ENCODE measurements around the gene RNF222.

DNA sequence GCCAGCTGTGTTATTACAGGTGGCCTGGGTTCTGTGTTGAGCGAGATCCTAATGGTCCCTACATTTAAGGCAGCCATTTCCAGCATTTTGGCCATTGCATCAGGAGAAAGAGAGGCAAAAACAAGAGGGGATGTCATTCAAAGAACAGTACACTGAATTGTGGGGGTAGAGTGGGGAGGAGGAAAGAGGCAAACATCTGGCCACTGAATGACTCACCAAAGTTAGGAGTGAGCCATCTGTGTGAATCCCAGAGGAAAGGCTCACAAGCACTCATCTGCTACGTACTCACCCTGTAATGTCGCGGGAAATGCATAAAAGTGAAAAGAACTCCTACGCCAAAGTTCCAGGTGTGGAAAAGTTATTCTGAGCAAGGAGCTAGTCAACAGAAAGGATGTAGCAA, 37.9 kb downstream of the RNF222 start:
- TF ChIP-seq, protein P1, sequence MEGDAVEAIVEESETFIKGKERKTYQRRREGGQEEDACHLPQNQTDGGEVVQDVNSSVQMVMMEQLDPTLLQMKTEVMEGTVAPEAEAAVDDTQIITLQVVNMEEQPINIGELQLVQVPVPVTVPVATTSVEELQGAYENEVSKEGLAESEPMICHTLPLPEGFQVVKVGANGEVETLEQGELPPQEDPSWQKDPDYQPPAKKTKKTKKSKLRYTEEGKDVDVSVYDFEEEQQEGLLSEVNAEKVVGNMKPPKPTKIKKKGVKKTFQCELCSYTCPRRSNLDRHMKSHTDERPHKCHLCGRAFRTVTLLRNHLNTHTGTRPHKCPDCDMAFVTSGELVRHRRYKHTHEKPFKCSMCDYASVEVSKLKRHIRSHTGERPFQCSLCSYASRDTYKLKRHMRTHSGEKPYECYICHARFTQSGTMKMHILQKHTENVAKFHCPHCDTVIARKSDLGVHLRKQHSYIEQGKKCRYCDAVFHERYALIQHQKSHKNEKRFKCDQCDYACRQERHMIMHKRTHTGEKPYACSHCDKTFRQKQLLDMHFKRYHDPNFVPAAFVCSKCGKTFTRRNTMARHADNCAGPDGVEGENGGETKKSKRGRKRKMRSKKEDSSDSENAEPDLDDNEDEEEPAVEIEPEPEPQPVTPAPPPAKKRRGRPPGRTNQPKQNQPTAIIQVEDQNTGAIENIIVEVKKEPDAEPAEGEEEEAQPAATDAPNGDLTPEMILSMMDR (IDR thresholded peaks at IDR 0.05): no peak
- no peak for TF ChIP-seq POLR2A (IDR thresholded peaks at IDR 0.05)

All from lower leg skin (tissue), 3 donors.